HT-29 (cell line): ENCODE data around the gene IQGAP2. TPM values are rescaled to one million over a fixed set of nuclear protein-coding genes. Genes with fewer than 3 reads are reported as not detected.
"Not testable (repeated sequence)": the region's sequence is repeated elsewhere in the genome, so short reads cannot be mapped to it uniquely, and the experiment has no call there.

Experiments
- DNase-seq: peaks from one replicate; pipeline ENCODE4 v3.0.0-alpha.2; 2015; ENCODE audit warnings: low spot score
- total RNA-seq: library from RNA; depleted of rRNA; stranded (reverse); fragments of >200 nt; shearing (Covaris generic); gene quantifications from 2 replicates; pipeline ENCODE4 v1.2.3, GENCODE V29; 2014

The IQGAP2 gene
- total RNA-seq, 1 experiment from 2014 or later, result 18.6 TPM

GRCh38 chr5:76542241-76542640, 139.2 kb downstream of the IQGAP2 start:
- no peak for DNase-seq

GRCh38 chr5:76542887-76543690, 140.0 kb downstream of the IQGAP2 start:
- DNase-seq, result no peak

- DNase-seq, result peak; percentile 89
Measured at GRCh38 chr5:76544268-76544926, 141.3 kb downstream of the IQGAP2 start.

- no peak for DNase-seq
Measured at GRCh38 chr5:76545184-76545583, 142.1 kb downstream of the IQGAP2 start.

- DNase-seq, result no peak
Measured at GRCh38 chr5:76546497-76547102, 143.5 kb downstream of the IQGAP2 start.

- DNase-seq, result no peak
Measured at GRCh38 chr5:76547242-76547890, 144.3 kb downstream of the IQGAP2 start.

- no peak for DNase-seq
Measured at GRCh38 chr5:76547891-76548524, 144.9 kb downstream of the IQGAP2 start.

GRCh38 chr5:76548525-76549229, 145.6 kb downstream of the IQGAP2 start:
- DNase-seq, result no peak

- not testable (repeated sequence) for DNase-seq
Measured at GRCh38 chr5:76550881-76551280, 147.8 kb downstream of the IQGAP2 start.

- DNase-seq, result no peak
Measured at GRCh38 chr5:76552546-76552945, 149.5 kb downstream of the IQGAP2 start.

- DNase-seq, result no peak
Measured at GRCh38 chr5:76553251-76553650, 150.2 kb downstream of the IQGAP2 start.

GRCh38 chr5:76555114-76555513, 152.0 kb downstream of the IQGAP2 start:
- no peak for DNase-seq

GRCh38 chr5:76555717-76556116, 152.6 kb downstream of the IQGAP2 start:
- DNase-seq, result no peak

GRCh38 chr5:76556511-76557221, 153.6 kb downstream of the IQGAP2 start:
- DNase-seq, result peak; percentile 31

- DNase-seq, result no peak
Measured at GRCh38 chr5:76560952-76561891, 158.1 kb downstream of the IQGAP2 start.

GRCh38 chr5:76561959-76562358, 158.9 kb downstream of the IQGAP2 start:
- DNase-seq, result no peak

GRCh38 chr5:76565009-76565408, 161.9 kb downstream of the IQGAP2 start:
- no peak for DNase-seq

GRCh38 chr5:76570153-76570552, 167.1 kb downstream of the IQGAP2 start:
- DNase-seq, result no peak

GRCh38 chr5:76571559-76571958, 168.5 kb downstream of the IQGAP2 start:
- DNase-seq, result no peak
